ENCODE measurements around the gene SLBP.

- TF ChIP-seq CTCF (IDR thresholded peaks at IDR 0.05) (no peak), POLR2AphosphoS5 (IDR thresholded peaks at IDR 0.05) (no peak)
Measured at GRCh38 chr4:1727117-1728031, 15.3 kb upstream of the SLBP start.
